ENCODE data around the gene TGFBRAP1.

The TGFBRAP1 gene

GRCh38 chr2:105242286-105242993 is 87.1 kb downstream of the TGFBRAP1 start:
- no peak for TF ChIP-seq EZH2phosphoT487 (IDR thresholded peaks at IDR 0.05; ENCODE audit: low read length)
- no peak for TF ChIP-seq EZH2 (optimal IDR thresholded peaks at IDR 0.05; ENCODE audit: low read depth, low read length)
- no peak for TF ChIP-seq CTCF (IDR thresholded peaks at IDR 0.05; ENCODE audit: low read length)
- H3K27me3 ChIP-seq (replicated peaks; ENCODE audit: insufficient read depth, low read length) = no peaks in the 10 kb centered on the region
- no peaks in the 10 kb centered on the region for H3K36me3 ChIP-seq (replicated peaks; ENCODE audit: insufficient read depth, low read length)
- H3K4me3 ChIP-seq (ENCODE audit: low read length) = no peak overlapping the region
- no peaks in the 10 kb centered on the region for H3K9me3 ChIP-seq (replicated peaks; ENCODE audit: insufficient read depth, low read length)
- no peaks in the 10 kb centered on the region for H3K4me1 ChIP-seq (ENCODE audit: low read length)
- no peaks in the 10 kb centered on the region for H3F3A ChIP-seq (ENCODE audit: insufficient read depth, low read length)
- no peaks in the 10 kb centered on the region for H3K79me2 ChIP-seq (ENCODE audit: low read length)
- H3K27ac ChIP-seq (ENCODE audit: low read length) = no peak overlapping the region
- H4K20me1 ChIP-seq (ENCODE audit: insufficient read depth, low read length) = no peaks in the 10 kb centered on the region
- DNase-seq = no peak
- no peak overlapping the region for H3K9ac ChIP-seq (ENCODE audit: low read length)
- H3K9me2 ChIP-seq (replicated peaks; ENCODE audit: insufficient read depth, low read length) = no peaks in the 10 kb centered on the region
- H2AFZ ChIP-seq (ENCODE audit: low read length) = no peak overlapping the region
- no peak overlapping the region for H3K4me2 ChIP-seq (ENCODE audit: low read depth, low read length)

GRCh38 chr2:105241443-105241842 is 88.1 kb downstream of the TGFBRAP1 start, which contains the start of gene GPR45:
TSS of gene GPR45 (plus strand) at chr2:105241743. CDS start at chr2:105241859, 116 bp downstream.
- TF ChIP-seq CTCF (IDR thresholded peaks at IDR 0.05; ENCODE audit: low read length) (no peak), EZH2 (optimal IDR thresholded peaks at IDR 0.05; ENCODE audit: low read depth, low read length) (no peak), EZH2phosphoT487 (IDR thresholded peaks at IDR 0.05; ENCODE audit: low read length) (no peak)
- Histone ChIP-seq H3K9ac (ENCODE audit: low read length) (no peak within 1 kb of the TSS), H4K20me1 (ENCODE audit: insufficient read depth, low read length) (no peaks in the 10 kb centered on the region), H3K4me1 (ENCODE audit: low read length) (no peaks in the 10 kb centered on the region), H3K4me3 (ENCODE audit: low read length) (no peak within 1 kb of the TSS), H3F3A (ENCODE audit: insufficient read depth, low read length) (no peaks in the 10 kb centered on the region), H3K4me2 (ENCODE audit: low read depth, low read length) (no peak within 1 kb of the TSS), H3K36me3 (replicated peaks; ENCODE audit: insufficient read depth, low read length) (no peaks in the 10 kb centered on the region), H3K27me3 (replicated peaks; ENCODE audit: insufficient read depth, low read length) (no peaks in the 10 kb centered on the region), H3K79me2 (ENCODE audit: low read length) (no peaks in the 10 kb centered on the region), H3K9me3 (replicated peaks; ENCODE audit: insufficient read depth, low read length) (no peaks in the 10 kb centered on the region), H3K9me2 (replicated peaks; ENCODE audit: insufficient read depth, low read length) (no peaks in the 10 kb centered on the region), H2AFZ (ENCODE audit: low read length) (no peak within 1 kb of the TSS), H3K27ac (ENCODE audit: low read length) (no peak within 1 kb of the TSS)
- DNase-seq = no peak

GRCh38 chr2:105239924-105240323 is 89.6 kb downstream of the TGFBRAP1 start:
- H2AFZ ChIP-seq (ENCODE audit: low read length) = no peak overlapping the region
- no peaks in the 10 kb centered on the region for H3K79me2 ChIP-seq (ENCODE audit: low read length)
- no peaks in the 10 kb centered on the region for H4K20me1 ChIP-seq (ENCODE audit: insufficient read depth, low read length)
- no peaks in the 10 kb centered on the region for H3K36me3 ChIP-seq (replicated peaks; ENCODE audit: insufficient read depth, low read length)
- no peaks in the 10 kb centered on the region for H3K4me1 ChIP-seq (ENCODE audit: low read length)
- no peak overlapping the region for H3K9ac ChIP-seq (ENCODE audit: low read length)
- no peak for TF ChIP-seq CTCF (IDR thresholded peaks at IDR 0.05; ENCODE audit: low read length)
- TF ChIP-seq EZH2phosphoT487 (IDR thresholded peaks at IDR 0.05; ENCODE audit: low read length) = no peak
- H3K9me3 ChIP-seq (replicated peaks; ENCODE audit: insufficient read depth, low read length) = no peaks in the 10 kb centered on the region
- no peak overlapping the region for H3K27ac ChIP-seq (ENCODE audit: low read length)
- H3K4me2 ChIP-seq (ENCODE audit: low read depth, low read length) = no peak overlapping the region
- H3K9me2 ChIP-seq (replicated peaks; ENCODE audit: insufficient read depth, low read length) = no peaks in the 10 kb centered on the region
- H3F3A ChIP-seq (ENCODE audit: insufficient read depth, low read length) = no peaks in the 10 kb centered on the region
- DNase-seq = no peak
- H3K27me3 ChIP-seq (replicated peaks; ENCODE audit: insufficient read depth, low read length) = no peaks in the 10 kb centered on the region
- H3K4me3 ChIP-seq (ENCODE audit: low read length) = no peak overlapping the region
